ENCODE measurements around the gene CTNND2. TPM values are rescaled to one million over a fixed set of nuclear protein-coding genes. Genes with fewer than 3 reads are reported as not detected.

CTNND2 gene
- total RNA-seq, 1 donor from 2014 or later: not detected

DNA sequence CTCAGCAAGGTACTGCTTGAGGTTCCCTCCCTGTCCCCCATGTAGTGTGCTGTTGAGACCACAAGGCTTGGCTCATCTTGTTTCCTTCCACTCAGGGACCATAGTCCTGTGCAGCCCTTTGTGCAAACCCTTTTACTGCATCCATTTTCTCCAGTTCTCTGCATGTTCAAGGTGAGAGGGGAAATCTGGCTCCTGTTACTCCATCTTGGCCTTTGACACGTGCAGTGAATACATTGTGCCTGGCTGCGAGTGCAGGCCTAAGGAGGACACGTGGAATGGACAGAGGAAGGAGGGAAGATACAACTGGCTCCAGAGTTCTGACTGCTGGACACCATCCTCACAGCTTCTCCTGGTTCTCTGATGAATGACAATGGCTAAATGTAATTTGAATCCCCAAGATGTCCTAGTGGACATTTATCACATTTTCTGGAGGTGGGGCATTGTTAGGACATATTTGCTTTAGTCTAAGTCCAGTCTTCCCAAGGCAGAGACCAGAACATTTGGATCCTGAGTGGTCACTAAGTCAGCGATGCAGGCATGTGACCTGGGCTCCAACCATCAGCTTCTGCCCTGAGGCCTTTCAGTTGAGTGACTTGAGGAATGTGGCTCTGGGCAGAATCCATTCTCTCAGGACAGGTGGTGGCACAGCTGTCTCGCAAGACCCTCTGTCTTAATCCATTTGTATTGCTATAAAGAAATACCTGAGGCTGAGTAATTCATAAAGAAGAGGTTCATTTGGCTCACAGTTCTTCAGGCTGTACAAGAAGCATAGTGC lies 954.2 kb downstream of the CTNND2 start:
- Mint-ChIP-seq H3K4me3 (ENCODE audit: low read depth) (no peak overlapping the region), H3K27ac (no peak overlapping the region), H3K27me3 (ENCODE audit: low read depth) (no peaks in the 10 kb centered on the region), H3K9me3 (no peaks in the 10 kb centered on the region), H3K36me3 (ENCODE audit: low read depth) (no peaks in the 10 kb centered on the region), H3K4me1 (ENCODE audit: low read depth) (no peaks in the 10 kb centered on the region)
- intact Hi-C loops (cut with micrococcal nuclease): no loop called here
- no peak for DNase-seq (ENCODE audit: low spot score)

DNA sequence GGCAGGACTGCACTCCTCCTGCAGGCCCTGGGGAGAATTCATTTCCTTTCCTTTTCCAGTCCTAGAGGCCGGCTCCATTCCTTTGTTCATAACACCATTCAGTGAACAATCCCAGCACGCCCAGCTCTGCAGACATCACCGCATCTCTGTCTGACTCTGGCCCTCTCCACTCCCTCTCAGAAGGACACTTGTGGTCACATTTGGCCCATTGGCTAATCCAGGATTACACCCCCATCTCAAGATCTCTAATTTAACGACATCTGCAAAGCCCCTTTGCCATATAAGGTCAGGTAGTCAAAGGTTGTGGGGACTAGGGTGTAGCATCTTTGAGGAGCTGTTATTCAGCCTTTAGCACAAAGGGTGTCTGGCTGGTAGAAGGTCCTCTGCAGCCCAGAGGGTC lies 958.2 kb downstream of the CTNND2 start:
- Mint-ChIP-seq H3K27ac (no peak overlapping the region), H3K4me3 (ENCODE audit: low read depth) (no peak overlapping the region), H3K4me1 (ENCODE audit: low read depth) (no peaks in the 10 kb centered on the region), H3K9me3 (no peaks in the 10 kb centered on the region), H3K36me3 (ENCODE audit: low read depth) (no peaks in the 10 kb centered on the region), H3K27me3 (ENCODE audit: low read depth) (no peaks in the 10 kb centered on the region)
- DNase-seq (ENCODE audit: low spot score): no peak
- intact Hi-C loops (cut with micrococcal nuclease): no loop called here

GRCh38 chr5:10941900-10942299 lies 962.3 kb downstream of the CTNND2 start:
- H3K27me3 Mint-ChIP-seq (ENCODE audit: low read depth): no peaks in the 10 kb centered on the region

GRCh38 chr5:10936081-10936855 lies 968.0 kb downstream of the CTNND2 start:
- Mint-ChIP-seq H3K27me3 (ENCODE audit: low read depth) (no peaks in the 10 kb centered on the region), H3K4me1 (ENCODE audit: low read depth) (no peaks in the 10 kb centered on the region), H3K9me3 (no peaks in the 10 kb centered on the region), H3K27ac (no peak overlapping the region), H3K4me3 (ENCODE audit: low read depth) (no peak overlapping the region), H3K36me3 (ENCODE audit: low read depth) (no peaks in the 10 kb centered on the region)
- no peak for DNase-seq (ENCODE audit: low spot score)
- intact Hi-C loops (cut with micrococcal nuclease): no loop called here

More at GRCh38 chr5:10941900-10942299, 962.3 kb downstream of the CTNND2 start:
- Mint-ChIP-seq H3K9me3 (no peaks in the 10 kb centered on the region), H3K27ac (no peak overlapping the region), H3K4me3 (ENCODE audit: low read depth) (no peak overlapping the region), H3K36me3 (ENCODE audit: low read depth) (no peaks in the 10 kb centered on the region), H3K4me1 (ENCODE audit: low read depth) (no peaks in the 10 kb centered on the region)
- no peak for DNase-seq (ENCODE audit: low spot score)
- intact Hi-C loops (cut with micrococcal nuclease): no loop called here

DNA sequence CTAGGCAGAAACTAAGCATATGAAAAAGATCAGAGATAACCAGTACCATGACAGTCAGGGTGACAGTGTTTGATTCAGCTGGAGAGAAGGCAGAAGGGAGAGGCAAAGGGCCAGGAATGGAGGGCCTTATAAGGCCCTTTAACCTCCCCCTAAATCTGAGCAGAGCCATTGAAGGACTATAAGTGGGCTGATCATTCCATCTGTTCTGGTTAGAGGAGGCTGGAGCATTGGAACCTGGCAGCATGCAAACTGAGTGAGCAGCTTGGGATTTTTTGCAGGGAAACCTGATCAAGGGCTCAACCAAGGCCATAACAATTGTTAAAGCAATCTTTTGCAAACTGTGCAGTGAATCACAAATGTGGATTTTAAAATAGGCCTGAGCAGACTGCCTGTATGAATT lies 968.7 kb downstream of the CTNND2 start:
- Mint-ChIP-seq H3K27me3 (ENCODE audit: low read depth) (no peaks in the 10 kb centered on the region), H3K9me3 (no peaks in the 10 kb centered on the region), H3K4me3 (ENCODE audit: low read depth) (no peak overlapping the region), H3K36me3 (ENCODE audit: low read depth) (no peaks in the 10 kb centered on the region), H3K27ac (no peak overlapping the region), H3K4me1 (ENCODE audit: low read depth) (no peaks in the 10 kb centered on the region)
- intact Hi-C loops (cut with micrococcal nuclease): no loop called here
- DNase-seq (ENCODE audit: low spot score): no peak

DNA sequence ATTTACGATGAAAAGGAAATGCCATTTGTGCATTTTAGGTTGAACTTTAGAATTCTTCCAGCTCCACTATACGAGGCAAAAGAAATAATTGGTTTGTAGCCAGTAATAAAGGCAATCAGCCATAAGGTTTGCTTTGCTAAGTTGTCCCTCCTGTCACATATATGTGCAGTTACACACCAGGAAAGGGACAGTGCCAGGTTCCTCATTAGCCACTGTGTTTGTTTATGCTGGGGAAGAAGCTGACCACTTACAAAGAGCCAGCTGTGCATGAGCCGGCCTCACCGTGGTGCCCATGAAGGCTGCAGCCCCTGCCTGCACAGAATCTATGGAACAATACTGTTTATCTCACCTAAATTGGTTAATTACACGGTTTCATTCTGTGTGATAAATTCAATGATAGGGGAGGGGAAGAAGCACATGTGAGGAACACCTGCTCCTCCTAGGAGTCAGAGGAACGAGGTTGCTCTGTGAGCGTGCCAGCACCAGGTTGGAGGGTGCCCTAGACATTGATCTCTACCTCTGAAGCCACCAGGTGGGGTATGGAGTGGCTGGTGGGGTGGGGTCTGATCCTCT lies 969.4 kb downstream of the CTNND2 start:
- DNase-seq (ENCODE audit: low spot score): no peak
- H3K36me3 Mint-ChIP-seq (ENCODE audit: low read depth): no peaks in the 10 kb centered on the region
- no peak overlapping the region for H3K4me3 Mint-ChIP-seq (ENCODE audit: low read depth)
- H3K27me3 Mint-ChIP-seq (ENCODE audit: low read depth): no peaks in the 10 kb centered on the region
- no peaks in the 10 kb centered on the region for H3K9me3 Mint-ChIP-seq
- intact Hi-C loops (cut with micrococcal nuclease): no loop called here
- H3K4me1 Mint-ChIP-seq (ENCODE audit: low read depth): no peaks in the 10 kb centered on the region
- H3K27ac Mint-ChIP-seq: no peak overlapping the region

- Mint-ChIP-seq H3K9me3 (peaks cover 6% of the 10 kb centered on the region), H3K27ac (no peak overlapping the region), H3K36me3 (ENCODE audit: low read depth) (no peaks in the 10 kb centered on the region), H3K4me3 (ENCODE audit: low read depth) (no peak overlapping the region), H3K27me3 (ENCODE audit: low read depth) (no peaks in the 10 kb centered on the region), H3K4me1 (ENCODE audit: low read depth) (no peaks in the 10 kb centered on the region)
- no peak for DNase-seq (ENCODE audit: low spot score)
- intact Hi-C loops (cut with micrococcal nuclease): no loop called here
Measured at GRCh38 chr5:10933121-10933520, 971.1 kb downstream of the CTNND2 start.

DNA sequence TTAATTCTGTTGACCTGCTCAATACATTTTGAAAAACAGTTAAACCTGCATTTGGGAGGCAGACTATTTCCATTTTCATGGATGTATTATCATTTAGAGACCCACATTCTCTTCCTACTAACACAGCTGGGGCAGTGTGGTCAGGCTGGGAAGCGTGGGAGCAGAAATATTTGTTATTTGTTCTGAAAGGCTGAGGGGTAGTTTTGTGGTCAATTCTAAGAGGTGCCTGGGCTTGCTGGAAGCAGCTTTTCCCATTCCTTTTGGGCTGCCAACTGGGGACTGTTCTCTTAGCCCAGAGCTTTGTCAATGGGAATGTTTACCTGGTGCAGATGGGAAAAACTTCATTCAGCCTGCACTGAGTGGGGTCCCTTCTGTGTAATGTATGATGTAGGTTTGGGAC lies 971.8 kb downstream of the CTNND2 start:
- no peak overlapping the region for H3K4me3 Mint-ChIP-seq (ENCODE audit: low read depth)
- H3K9me3 Mint-ChIP-seq: peaks cover 6% of the 10 kb centered on the region
- no peak overlapping the region for H3K27ac Mint-ChIP-seq
- no peak for DNase-seq (ENCODE audit: low spot score)
- intact Hi-C loops (cut with micrococcal nuclease): no loop called here
- no peaks in the 10 kb centered on the region for H3K27me3 Mint-ChIP-seq (ENCODE audit: low read depth)
- no peaks in the 10 kb centered on the region for H3K36me3 Mint-ChIP-seq (ENCODE audit: low read depth)
- H3K4me1 Mint-ChIP-seq (ENCODE audit: low read depth): no peaks in the 10 kb centered on the region

DNA sequence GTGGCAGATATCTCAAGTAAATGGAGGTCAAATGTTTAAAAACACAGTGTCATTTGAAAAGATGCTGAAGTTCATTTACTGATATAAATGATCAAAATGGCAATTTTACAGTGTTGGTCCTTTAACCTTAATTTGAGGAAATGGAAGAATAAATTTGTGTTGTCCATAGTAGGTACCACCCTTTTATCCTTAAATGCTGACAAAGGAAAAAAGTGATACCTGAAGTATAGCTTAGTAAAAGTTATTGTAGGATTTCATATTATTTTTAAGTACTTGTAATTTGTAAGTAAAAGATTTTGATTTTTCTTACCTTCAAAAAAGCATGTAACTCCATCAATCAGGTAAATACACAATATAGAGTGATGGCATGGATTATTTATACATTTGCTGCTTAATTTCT lies 976.6 kb downstream of the CTNND2 start:
- Mint-ChIP-seq H3K4me3 (ENCODE audit: low read depth) (no peak overlapping the region), H3K27me3 (ENCODE audit: low read depth) (no peaks in the 10 kb centered on the region), H3K36me3 (ENCODE audit: low read depth) (no peaks in the 10 kb centered on the region), H3K27ac (no peak overlapping the region), H3K4me1 (ENCODE audit: low read depth) (no peaks in the 10 kb centered on the region), H3K9me3 (peaks cover 6% of the 10 kb centered on the region)
- intact Hi-C loops (cut with micrococcal nuclease): no loop called here
- no peak for DNase-seq (ENCODE audit: low spot score)

- no peak overlapping the region for H3K27ac Mint-ChIP-seq
- no peaks in the 10 kb centered on the region for H3K4me1 Mint-ChIP-seq (ENCODE audit: low read depth)
- no peak overlapping the region for H3K4me3 Mint-ChIP-seq (ENCODE audit: low read depth)
- H3K27me3 Mint-ChIP-seq (ENCODE audit: low read depth): no peaks in the 10 kb centered on the region
- H3K9me3 Mint-ChIP-seq: no peaks in the 10 kb centered on the region
- DNase-seq (ENCODE audit: low spot score): no peak
- intact Hi-C loops (cut with micrococcal nuclease): no loop called here
- no peaks in the 10 kb centered on the region for H3K36me3 Mint-ChIP-seq (ENCODE audit: low read depth)
Measured at GRCh38 chr5:10923310-10923709, 980.9 kb downstream of the CTNND2 start.

Data from activated T-helper 2 cell treated with anti-CD3 and anti-CD28 coated beads, Interferon-gamma antibody, Interleukin-2, Interleukin-4, amounts not matched to agents 10 μg/mL and 5 μg/mL and 100 μg/mL, durations not matched to agents 14 hours and 24 hours and 36 hours (primary cell).